ENCODE results near the gene PTCH2. TPM values are rescaled to one million over a fixed set of nuclear protein-coding genes. Genes with fewer than 3 reads are reported as not detected.
A peak's percentile ranks its signal among the peaks of the same experiment; 100 is the strongest.

The PTCH2 gene
- total RNA-seq, 1 donor from 2014 or later = not detected

GRCh38 chr1:44787506-44787905 is 55.5 kb downstream of the PTCH2 start:
- no peak for TF ChIP-seq CTCF (conservative IDR thresholded peaks at IDR 0.05; ENCODE audit: low read depth, low read length)
- H3K4me3 ChIP-seq (ENCODE audit: low read depth, low read length) = no peak overlapping the region
- no peak for DNase-seq (ENCODE audit: low read depth)

DNA sequence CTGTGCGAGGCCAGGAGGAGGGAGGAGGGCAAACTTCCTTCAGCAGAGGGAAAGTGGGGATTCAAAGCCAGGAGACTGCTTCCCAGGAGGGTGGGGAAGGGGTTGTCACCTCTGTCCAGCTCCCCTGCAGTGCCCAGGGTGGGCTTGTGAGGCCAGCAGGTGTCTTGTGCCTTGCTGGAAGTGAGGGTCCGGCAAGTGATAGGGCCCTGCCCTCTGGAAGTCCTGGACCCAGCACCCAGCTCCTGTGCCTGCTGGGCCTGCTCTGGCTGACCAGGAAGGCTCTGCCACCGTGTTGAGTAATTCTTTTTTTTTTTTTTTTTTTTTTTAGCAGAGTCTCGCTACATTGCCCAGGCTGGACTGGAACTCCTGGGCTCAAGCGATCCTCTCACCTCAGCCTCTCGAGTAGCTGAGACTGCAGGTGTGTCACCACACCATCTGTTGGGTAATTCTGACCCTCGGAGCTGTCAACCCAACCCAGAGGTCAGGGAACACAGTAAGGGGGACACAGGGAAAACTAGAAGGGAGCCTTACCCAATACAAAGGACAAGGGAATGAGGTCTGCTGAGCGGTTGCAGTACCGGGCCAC is 56.1 kb downstream of the PTCH2 start:
- H3K4me3 ChIP-seq (ENCODE audit: low read depth, low read length) = no peak overlapping the region
- no peak for DNase-seq (ENCODE audit: low read depth)
- no peak for TF ChIP-seq CTCF (conservative IDR thresholded peaks at IDR 0.05; ENCODE audit: low read depth, low read length)

- DNase-seq (ENCODE audit: low read depth) = no peak
- peak overlapping the region; percentile 57 for H3K4me3 ChIP-seq (ENCODE audit: low read depth, low read length)
These were observed 56.8 kb downstream of the PTCH2 start for GRCh38 chr1:44786138-44786840.

DNA sequence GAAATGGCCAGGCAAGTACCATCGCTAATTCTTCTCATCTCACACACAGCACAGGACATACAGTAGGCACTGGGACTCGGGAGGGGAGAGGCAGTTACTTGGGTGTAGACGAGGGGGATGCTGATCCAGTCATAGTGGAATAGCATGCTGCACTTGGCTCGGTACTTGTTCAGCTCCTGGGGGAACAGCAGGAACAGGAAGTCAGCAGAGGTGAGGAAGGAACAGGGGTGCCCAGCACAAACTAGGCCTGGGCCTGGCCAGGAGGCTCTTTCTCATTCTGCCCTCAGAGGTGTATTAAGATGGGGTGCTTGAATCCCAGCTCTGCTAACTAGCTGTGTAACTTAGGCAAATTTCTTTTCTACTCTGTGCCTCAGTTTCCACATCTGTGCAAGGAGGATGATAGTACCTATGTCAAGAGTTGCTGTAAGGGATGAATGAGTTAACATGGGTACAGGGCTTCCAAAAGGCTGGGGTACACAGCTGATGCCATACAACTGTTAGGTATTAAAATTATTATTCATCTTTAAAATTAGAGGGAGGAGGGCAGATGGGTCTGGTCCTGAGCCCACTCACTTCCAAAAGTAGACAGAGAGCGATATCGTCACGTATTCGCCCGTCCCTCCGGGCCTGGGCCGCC is 57.4 kb downstream of the PTCH2 start:
- H3K4me3 ChIP-seq (ENCODE audit: low read depth, low read length) = peak overlapping the region; percentile 57
- no peak for TF ChIP-seq CTCF (conservative IDR thresholded peaks at IDR 0.05; ENCODE audit: low read depth, low read length)

More at GRCh38 chr1:44786138-44786840, 56.8 kb downstream of the PTCH2 start:
- peak; percentile 96 for TF ChIP-seq CTCF (conservative IDR thresholded peaks at IDR 0.05; ENCODE audit: low read depth, low read length)

DNA sequence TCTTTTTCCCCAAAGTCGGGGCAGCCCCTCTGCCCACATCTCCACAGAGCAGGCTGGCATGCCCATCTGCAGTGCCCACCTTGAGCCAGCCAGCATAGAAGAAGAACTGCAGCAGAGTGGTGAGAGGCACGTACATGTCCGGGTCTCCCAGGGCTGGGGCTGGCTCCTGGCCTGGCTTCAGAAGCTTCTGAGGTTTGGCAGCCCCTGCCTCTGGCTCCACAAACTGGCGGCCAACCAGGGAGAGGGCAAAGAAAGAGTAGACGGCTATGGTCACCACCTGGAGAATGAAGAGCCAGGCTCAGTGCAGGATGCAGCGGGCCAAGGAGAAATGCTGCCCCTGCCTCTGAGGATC is 58.0 kb downstream of the PTCH2 start:
- H3K4me3 ChIP-seq (ENCODE audit: low read depth, low read length) = no peak overlapping the region
- TF ChIP-seq CTCF (conservative IDR thresholded peaks at IDR 0.05; ENCODE audit: low read depth, low read length) = peak; percentile 8
- DNase-seq (ENCODE audit: low read depth) = no peak

More for the DNA sequence above, 57.4 kb downstream of the PTCH2 start:
- no peak for DNase-seq (ENCODE audit: low read depth)

- H3K4me3 ChIP-seq (ENCODE audit: low read depth, low read length) = peak overlapping the region; percentile 51
- peak; percentile 30 for TF ChIP-seq CTCF (conservative IDR thresholded peaks at IDR 0.05; ENCODE audit: low read depth, low read length)
- no peak for DNase-seq (ENCODE audit: low read depth)
These were observed 58.7 kb downstream of the PTCH2 start for GRCh38 chr1:44784094-44785028.
